Vagina (tissue), 1 donor: ENCODE measurements around the gene CNN3. TPM values are rescaled to one million over a fixed set of nuclear protein-coding genes. Genes with fewer than 3 reads are reported as not detected.

Experiments
- total RNA-seq: library from RNA; depleted of rRNA; stranded (reverse); fragments of >200 nt; gene quantifications from one replicate; pipeline ENCODE4 v1.2.3, GENCODE V29; 2016

CNN3 gene
- total RNA-seq, 1 donor from 2014 or later: 250 TPM

Other genes starting within 250 kb of the CNN3 start
- gene SLC44A3, start 106.8 kb downstream of the CNN3 start, total RNA-seq: 6.6 TPM
- 0.74 TPM for gene ALG14, start 145.8 kb upstream of the CNN3 start, total RNA-seq
- 4.4 TPM for gene TLCD4, start 190.2 kb upstream of the CNN3 start, total RNA-seq